Activated T-cell treated with anti-CD3 and anti-CD28 coated beads, Interleukin-2, amount 50 U/mL, for 1 hour (primary cell): ENCODE results near the gene CTSH.

Experiments used
- DNase-seq: peaks from one replicate; pipeline ENCODE4 v3.0.0-alpha.2; 2020

CTSH gene, protein sequence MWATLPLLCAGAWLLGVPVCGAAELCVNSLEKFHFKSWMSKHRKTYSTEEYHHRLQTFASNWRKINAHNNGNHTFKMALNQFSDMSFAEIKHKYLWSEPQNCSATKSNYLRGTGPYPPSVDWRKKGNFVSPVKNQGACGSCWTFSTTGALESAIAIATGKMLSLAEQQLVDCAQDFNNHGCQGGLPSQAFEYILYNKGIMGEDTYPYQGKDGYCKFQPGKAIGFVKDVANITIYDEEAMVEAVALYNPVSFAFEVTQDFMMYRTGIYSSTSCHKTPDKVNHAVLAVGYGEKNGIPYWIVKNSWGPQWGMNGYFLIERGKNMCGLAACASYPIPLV

DNA sequence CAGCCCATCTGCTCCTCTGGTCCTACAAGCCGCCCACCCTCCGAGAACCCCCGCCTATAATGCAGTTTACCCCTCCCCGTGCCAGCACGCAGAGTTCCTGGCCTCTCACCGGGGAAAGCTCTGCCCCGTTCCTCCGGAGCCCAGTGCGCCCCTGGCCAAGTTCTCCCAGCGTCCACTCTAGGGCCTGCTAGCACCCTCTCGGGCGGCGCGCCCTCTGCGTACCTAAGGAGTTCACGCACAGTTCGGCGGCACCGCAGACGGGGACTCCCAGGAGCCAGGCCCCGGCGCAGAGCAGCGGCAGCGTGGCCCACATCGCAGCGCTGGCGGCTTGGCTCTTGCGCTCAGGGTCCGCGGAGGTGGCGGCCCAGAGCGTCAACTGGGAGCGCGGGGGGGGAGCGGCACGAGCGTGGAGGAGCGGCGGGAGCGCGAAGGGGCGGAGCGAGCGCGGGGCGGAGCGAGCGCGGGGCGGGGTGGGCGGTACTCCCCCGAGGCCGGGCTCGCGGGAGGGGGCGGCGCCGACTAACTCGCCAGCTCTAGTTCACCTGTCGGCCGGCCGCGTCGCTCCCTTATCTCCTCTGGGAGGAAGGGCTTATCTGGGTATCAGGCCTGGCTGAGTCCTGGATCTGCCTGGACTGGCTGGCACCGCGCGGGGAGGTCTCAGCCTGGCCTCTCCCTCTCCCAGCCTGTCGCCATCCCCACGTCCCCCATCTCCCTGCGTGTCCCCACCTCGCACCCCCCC is at the start of gene CTSH:
Gene CTSH (minus strand): TSS at position 378 of the 739 bp plus-strand sequence. CDS start 65 bp downstream, at position 313.
- DNase-seq = peak; percentile 77

DNA sequence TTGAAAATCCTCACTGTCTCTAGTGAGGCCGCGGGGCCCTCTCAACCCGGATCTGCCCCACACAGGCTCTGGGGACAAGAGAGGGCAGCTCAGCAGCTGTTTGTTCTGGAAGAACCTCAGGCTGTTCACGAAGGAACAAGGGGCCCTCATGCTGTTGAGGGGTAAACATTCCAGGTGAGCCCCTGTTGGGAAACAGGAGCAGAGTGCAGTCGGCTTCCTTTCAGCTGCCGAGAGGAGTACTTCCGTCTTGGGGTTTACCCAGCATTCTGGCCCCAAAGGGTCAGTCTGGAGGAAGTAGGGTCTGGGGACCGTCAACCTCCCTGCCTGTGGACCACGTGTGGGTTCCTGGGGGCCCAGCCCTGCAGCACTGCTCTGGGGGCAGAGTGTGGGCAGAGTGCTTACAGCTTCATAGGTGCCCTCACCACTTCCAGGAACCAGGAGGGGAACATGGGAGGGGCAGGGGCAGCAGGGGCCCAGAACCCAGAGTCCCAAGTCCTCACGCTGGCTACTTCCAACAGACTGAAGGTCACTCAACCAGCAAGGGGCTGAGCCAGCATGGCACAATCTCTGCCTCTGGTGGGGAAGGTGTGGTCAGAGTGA is 49.2 kb upstream of the CTSH start:
- DNase-seq = no peak

GRCh38 chr15:78993257-78993930 is 48.5 kb upstream of the CTSH start:
- DNase-seq = no peak

DNA sequence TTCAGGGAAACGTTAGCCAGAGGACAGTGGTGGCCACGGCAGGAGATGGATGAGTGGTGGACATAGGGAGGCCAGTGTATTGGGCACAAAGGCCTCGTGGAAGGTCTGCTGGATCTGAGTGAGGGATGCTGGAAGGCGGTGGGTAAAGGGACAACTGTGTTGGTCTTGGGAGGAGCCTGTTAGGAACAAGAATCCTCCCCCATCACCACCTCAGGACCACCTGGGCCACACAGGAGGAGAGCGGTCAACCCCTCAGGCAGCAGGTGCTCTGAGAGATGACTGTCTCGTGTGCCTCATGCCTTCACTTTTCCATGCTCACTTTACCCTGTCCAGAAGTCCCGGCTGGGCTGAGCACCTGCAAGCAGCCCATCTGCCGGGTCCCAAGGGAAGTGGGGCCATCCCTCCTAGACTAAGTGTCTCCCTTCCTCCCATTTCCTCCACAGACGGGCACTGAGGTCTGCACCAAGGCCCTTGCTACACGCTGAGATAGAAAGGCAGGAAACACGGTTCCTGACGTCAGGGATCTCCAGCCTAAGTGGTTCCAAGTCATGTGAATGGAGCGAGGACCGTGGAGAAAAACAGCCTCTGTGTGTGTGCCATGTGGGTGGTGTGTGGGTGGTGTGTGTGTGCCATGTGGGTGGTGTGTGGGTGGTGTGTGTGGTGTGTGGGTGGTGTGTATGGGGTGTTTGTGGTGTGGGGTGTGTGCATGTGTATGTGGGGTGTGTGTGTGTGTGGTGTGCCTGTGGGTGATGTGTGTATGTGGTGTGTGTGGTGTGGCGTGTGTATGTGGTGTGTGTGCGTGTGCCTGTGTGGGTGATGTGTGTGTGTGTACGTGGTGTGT is 47.8 kb upstream of the CTSH start:
- DNase-seq = no peak

GRCh38 chr15:78991879-78992278 is 47.0 kb upstream of the CTSH start:
- no peak for DNase-seq

DNA sequence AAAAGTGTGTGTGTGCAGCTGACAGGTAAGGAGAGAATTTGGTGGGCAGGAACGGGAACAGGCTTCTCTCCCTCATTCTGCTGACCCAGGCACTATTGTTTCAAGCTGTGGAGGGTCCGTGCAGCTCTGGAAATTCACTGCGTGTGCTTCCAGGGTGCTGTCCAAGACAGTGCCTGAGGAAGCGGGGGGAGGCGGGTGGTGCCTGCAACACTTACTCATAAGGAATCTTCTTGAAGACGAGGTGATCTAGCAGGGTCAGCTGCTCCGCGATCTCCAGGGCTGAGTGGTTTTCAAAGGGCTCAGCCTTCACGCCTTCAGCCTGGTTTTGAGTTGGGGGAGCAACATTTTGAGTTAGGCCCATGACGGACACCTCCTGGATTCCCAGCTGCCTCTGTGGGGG is 46.6 kb upstream of the CTSH start:
- DNase-seq = no peak

DNA sequence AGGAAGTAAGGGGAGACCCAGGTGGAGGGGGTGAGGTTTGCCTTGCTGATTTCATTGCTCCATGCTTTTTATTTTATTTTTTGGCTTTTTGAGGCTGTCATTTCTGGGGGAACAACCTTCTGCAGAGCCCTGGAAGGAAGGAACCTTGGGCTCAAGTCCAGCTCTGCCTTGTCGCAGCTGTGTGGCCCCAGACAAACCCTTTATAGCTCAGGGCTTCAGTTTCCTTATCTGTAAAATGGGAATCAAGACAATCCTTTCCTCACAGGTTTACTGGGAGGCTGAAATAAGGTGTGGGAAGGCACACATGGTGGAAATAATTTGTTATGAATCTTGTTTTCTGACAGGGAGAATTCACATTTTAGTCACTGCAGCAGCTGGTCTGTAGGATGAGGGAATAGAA is 45.4 kb upstream of the CTSH start:
- no peak for DNase-seq

GRCh38 chr15:78989701-78990240 is 44.9 kb upstream of the CTSH start:
- no peak for DNase-seq

GRCh38 chr15:78988361-78988911 is 43.6 kb upstream of the CTSH start:
- DNase-seq = no peak

- no peak for DNase-seq
Observed at GRCh38 chr15:78987556-78988360, 42.9 kb upstream of the CTSH start.

- no peak for DNase-seq
Observed at GRCh38 chr15:78985859-78986475, 41.1 kb upstream of the CTSH start.

GRCh38 chr15:78984041-78984440 is 39.2 kb upstream of the CTSH start:
- DNase-seq = no peak

GRCh38 chr15:78983146-78983918 is 38.5 kb upstream of the CTSH start:
- no peak for DNase-seq

- DNase-seq = no peak
Observed at GRCh38 chr15:78982736-78983135, 37.9 kb upstream of the CTSH start.

DNA sequence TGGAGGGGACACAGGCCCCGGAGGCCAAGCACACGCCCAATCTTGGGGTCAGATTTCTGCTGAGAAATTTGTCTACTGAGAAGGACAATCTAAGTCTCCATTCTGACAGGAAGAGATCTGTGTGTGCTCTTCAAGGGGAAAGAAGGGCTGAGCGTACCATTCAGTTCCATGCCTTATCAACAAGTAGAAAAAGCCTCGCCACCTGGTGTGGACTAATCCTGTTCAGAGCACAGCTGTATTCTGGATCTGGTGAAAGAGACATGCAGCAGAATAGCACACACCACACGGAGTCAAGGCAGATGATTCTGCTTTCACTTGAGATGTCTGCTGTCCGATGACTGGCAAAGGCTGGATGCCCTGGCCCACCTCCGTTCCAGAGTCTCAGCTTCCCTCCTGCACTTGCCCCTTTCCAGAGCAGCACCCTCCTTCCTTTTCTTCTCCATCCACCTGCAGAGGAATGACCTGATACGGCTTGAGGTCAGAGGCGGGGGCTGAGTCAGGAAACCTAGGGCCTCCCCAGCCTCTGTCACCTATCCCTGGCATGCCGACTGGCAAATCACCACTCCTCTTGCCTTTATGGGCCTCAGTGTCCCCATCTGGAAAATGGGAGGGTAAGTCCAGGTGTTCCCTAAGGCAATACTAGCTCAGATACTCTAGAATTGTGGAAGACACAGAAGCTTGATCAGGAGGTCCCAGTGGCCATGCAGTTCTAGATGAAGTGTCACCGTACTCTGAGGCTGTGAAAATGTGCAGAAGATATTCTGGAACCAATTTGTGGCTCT is 36.9 kb upstream of the CTSH start:
- DNase-seq = no peak

GRCh38 chr15:78979456-78980320 is 34.8 kb upstream of the CTSH start:
- peak; percentile 20 for DNase-seq

DNA sequence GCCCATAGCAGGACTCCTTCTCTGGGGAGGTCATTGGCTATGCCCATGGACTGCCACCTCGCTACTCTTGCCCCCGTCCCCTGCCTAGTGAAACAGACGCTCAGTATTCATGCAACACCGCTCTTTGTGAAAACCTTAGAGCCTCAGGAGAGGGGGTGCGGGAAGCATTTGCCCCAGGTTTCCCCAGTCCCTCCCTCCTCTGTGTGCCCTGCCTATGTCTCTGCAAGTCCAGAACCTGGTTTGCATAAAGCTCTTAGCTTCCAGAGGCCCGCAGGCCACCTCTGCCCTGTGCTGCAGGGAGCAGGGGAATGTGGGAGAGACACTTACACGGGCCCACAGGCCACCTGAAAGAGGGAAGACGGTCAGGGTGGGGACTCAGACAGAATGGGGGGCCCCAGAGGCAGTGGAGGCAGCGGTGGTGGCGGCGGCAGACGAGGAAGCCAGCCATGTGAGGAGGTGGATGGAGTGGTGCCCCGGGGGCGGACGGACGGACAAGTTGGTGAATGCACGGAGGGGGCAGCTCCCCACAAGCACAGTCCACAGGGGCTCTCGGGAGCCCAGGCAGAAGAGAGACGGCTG is 33.8 kb upstream of the CTSH start:
- no peak for DNase-seq
